ENCODE data around the gene ALDH9A1.

GRCh38 chr1:165726169-165726568, 27.8 kb upstream of the ALDH9A1 start:
- TF ChIP-seq CTCF (IDR thresholded peaks at IDR 0.05; ENCODE audit: low read depth, low read length, poor library complexity, severe bottlenecking) (no peak), EZH2phosphoT487 (IDR thresholded peaks at IDR 0.05; ENCODE audit: borderline replicate concordance, low read length) (no peak)

Measured in DOHH2 (cell line).